Fibroblast of lung (primary cell): Measurements from ENCODE around the gene CCDC180.

Source experiments
- CTCF ChIP-seq, 2 donors: IDR thresholded peaks in 1 of 2; conservative IDR thresholded peaks in 1 of 2; 1 replicate in 1 of 2; 2 replicates in 1 of 2; pipeline ENCODE4 v1.5.1; 2011 to 2012; ENCODE audit warnings: low read length in 2 of 2, control low read depth in 1 of 2, inconsistent platforms in 1 of 2, low read depth in 1 of 2, mild to moderate bottlenecking in 1 of 2
- EZH2 ChIP-seq: IDR thresholded peaks from 2 replicates; pipeline ENCODE4 v1.5.1; 2012; ENCODE audit warnings: low read length, control low read depth, mild to moderate bottlenecking; ENCODE audit errors: missing control alignments

GRCh38 chr9:97310896-97311295, 3.4 kb downstream of the CCDC180 start:
- TF ChIP-seq EZH2 (no peak), CTCF (conservative IDR thresholded peaks at IDR 0.05 in 1 of 2, IDR thresholded peaks at IDR 0.05 in 1 of 2; ENCODE audit: low read depth in 1 of 2, low read length in 2 of 2) (no peak)
